Endothelial cell (in vitro differentiated cells): ENCODE data around the gene NFKB1. TPM values are rescaled to one million over a fixed set of nuclear protein-coding genes. Genes with fewer than 3 reads are reported as not detected.

ENCODE experiments used
- DNase-seq: peaks from one replicate; pipeline ENCODE4 v3.0.0; 2021; ENCODE audit warnings: low spot score
- H3K27ac Mint-ChIP-seq: one replicate; pipeline ENCODE4 v1.8.0; 2021; ENCODE audit warnings: mixed read lengths, inconsistent platforms; ENCODE audit not compliant: unreplicated experiment
- H3K27me3 Mint-ChIP-seq: one replicate; pipeline ENCODE4 v1.8.0; 2021; ENCODE audit warnings: mild to moderate bottlenecking, moderate library complexity, mixed read lengths, inconsistent platforms; ENCODE audit not compliant: unreplicated experiment
- H3K36me3 Mint-ChIP-seq: one replicate; pipeline ENCODE4 v1.8.0; 2021; ENCODE audit warnings: mild to moderate bottlenecking, low read depth, mixed read lengths, inconsistent platforms; ENCODE audit not compliant: unreplicated experiment
- H3K4me1 Mint-ChIP-seq: one replicate; pipeline ENCODE4 v1.8.0; 2021; ENCODE audit warnings: mild to moderate bottlenecking, mixed read lengths, inconsistent platforms; ENCODE audit not compliant: unreplicated experiment
- H3K4me3 Mint-ChIP-seq: one replicate; pipeline ENCODE4 v1.8.0; 2021; ENCODE audit warnings: mild to moderate bottlenecking, mixed read lengths, inconsistent platforms; ENCODE audit not compliant: unreplicated experiment
- H3K9me3 Mint-ChIP-seq: one replicate; pipeline ENCODE4 v1.8.0; 2021; ENCODE audit warnings: mixed read lengths, inconsistent platforms; ENCODE audit not compliant: unreplicated experiment
- CTCF ChIP-seq: fragments of 200-600 bp; sonication (generic); IDR thresholded peaks from one replicate; pipeline ENCODE4 v1.5.0; 2021; ENCODE audit warnings: antibody characterized with exemption; ENCODE audit not compliant: unreplicated experiment
- total RNA-seq: library from RNA; stranded (reverse); fragmentation: NEBNext Ultra II Directional; extraction: Animal tissue kit (Norgen Biotek cat#: 25700); gene quantifications from one replicate; pipeline ENCODE4 v1.2.1, GENCODE V29; 2021; ENCODE audit not compliant: unreplicated experiment

NFKB1 gene
- total RNA-seq, 1 donor from 2014 or later: 26.0 TPM

GRCh38 chr4:102589743-102590142 lies 88.6 kb downstream of the NFKB1 start:
- Mint-ChIP-seq H3K4me3 (no peak overlapping the region), H3K27me3 (peaks cover 2% of the 10 kb centered on the region), H3K9me3 (no peaks in the 10 kb centered on the region), H3K36me3 (peaks cover 45% of the 10 kb centered on the region), H3K27ac (no peak overlapping the region), H3K4me1 (no peaks in the 10 kb centered on the region)
- no peak for DNase-seq
- TF ChIP-seq CTCF: no peak

- Mint-ChIP-seq H3K9me3 (no peaks in the 10 kb centered on the region), H3K4me1 (no peaks in the 10 kb centered on the region), H3K27me3 (no peaks in the 10 kb centered on the region), H3K4me3 (no peak overlapping the region), H3K36me3 (peaks cover 45% of the 10 kb centered on the region), H3K27ac (no peak overlapping the region)
- TF ChIP-seq CTCF: no peak
- no peak for DNase-seq
Measured at GRCh38 chr4:102592256-102592655, 91.1 kb downstream of the NFKB1 start.

- Mint-ChIP-seq H3K9me3 (no peaks in the 10 kb centered on the region), H3K27ac (no peak overlapping the region), H3K36me3 (peaks cover 52% of the 10 kb centered on the region), H3K27me3 (no peaks in the 10 kb centered on the region), H3K4me1 (no peaks in the 10 kb centered on the region), H3K4me3 (no peak overlapping the region)
- DNase-seq: no peak
- no peak for TF ChIP-seq CTCF
Measured at GRCh38 chr4:102593147-102593546, 92.0 kb downstream of the NFKB1 start.

GRCh38 chr4:102594000-102594399 lies 92.8 kb downstream of the NFKB1 start:
- peaks cover 51% of the 10 kb centered on the region for H3K36me3 Mint-ChIP-seq
- no peak for TF ChIP-seq CTCF
- H3K4me3 Mint-ChIP-seq: no peak overlapping the region
- DNase-seq: no peak
- H3K27me3 Mint-ChIP-seq: no peaks in the 10 kb centered on the region
- no peaks in the 10 kb centered on the region for H3K4me1 Mint-ChIP-seq
- no peak overlapping the region for H3K27ac Mint-ChIP-seq
- H3K9me3 Mint-ChIP-seq: no peaks in the 10 kb centered on the region

- TF ChIP-seq CTCF: no peak
- Mint-ChIP-seq H3K4me3 (no peak overlapping the region), H3K4me1 (no peaks in the 10 kb centered on the region), H3K27me3 (no peaks in the 10 kb centered on the region), H3K9me3 (no peaks in the 10 kb centered on the region), H3K36me3 (peaks cover 32% of the 10 kb centered on the region), H3K27ac (no peak overlapping the region)
- no peak for DNase-seq
Measured at GRCh38 chr4:102596532-102596931, 95.4 kb downstream of the NFKB1 start.
